ENCODE data around the gene NREP.
"Not testable (repeated sequence)": the region's sequence is repeated elsewhere in the genome, so short reads cannot be mapped to it uniquely, and the experiment has no call there.

NREP gene

DNA sequence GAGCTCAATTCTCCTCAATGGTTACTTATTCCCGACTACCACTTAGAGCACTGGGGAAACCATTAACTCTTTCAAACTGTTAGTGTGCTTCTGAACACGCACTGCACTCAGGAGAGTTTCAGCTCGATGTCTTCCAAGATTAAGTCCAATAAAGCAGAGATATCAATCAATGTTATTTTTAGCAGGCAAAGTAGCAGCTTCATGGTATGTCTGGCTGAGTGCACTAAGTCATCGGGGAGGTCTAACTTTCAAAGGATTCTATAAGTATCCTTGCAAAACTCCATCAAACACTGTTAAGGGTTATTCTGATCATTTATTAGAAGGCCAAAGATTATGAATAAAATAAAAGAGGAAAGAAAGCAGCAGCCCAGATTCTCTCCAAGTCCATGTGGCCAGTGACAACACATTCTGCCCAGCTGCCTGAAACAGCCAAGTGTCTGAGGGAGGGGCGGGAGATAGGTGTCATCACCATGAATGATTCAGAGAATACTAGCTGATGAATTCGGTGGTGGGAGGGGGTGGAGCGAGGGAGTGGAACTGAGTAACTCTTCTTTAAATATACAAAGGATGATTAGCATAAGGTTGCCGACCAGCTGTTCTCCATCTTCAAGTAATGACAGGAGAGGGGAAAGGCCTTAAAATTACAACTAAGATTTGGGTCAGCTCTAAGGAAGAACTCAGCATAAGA lies 21.3 kb downstream of the NREP start:
- no peak for DNase-seq

- DNase-seq: no peak
Measured at GRCh38 chr5:111734597-111734996, 22.4 kb downstream of the NREP start.

DNA sequence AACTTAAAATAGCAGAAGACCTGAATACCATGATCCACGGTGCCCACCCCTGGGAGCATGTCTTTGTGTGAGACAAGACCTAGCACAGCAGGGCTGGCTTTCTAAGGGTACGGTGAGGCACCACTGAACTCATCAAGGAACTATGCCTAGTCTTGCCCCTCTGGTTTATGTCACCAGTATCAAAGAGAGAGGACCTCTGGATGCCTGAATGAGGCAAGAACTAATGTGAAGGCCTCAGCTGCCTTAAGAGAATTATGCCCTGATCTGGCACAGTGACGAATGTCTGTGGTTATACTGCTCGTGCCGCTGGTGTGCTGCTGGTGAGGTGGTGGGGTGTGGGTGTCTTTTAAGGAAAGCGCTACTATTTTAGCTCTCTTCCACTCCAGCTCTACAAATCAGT lies 23.0 kb downstream of the NREP start:
- no peak for DNase-seq

DNA sequence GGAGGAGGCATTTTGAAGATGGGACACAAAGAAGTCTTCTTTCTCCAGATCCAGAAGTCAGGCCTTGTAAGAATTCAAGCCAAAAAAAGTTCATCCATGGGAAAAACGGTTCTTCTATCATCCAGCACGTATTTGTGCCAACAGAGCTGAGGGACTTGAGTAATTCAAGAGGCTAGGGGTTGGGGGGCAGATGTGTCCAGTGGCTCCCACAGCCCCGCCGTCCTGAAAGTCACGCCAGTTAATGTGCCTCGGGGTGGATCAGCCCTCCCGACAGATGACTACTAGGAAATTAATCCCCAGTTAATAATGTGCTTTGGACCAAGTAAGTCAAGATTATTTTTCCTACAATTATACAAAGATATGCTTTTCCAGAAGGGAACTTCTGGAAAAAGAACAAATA lies 23.4 kb downstream of the NREP start:
- DNase-seq: no peak

DNA sequence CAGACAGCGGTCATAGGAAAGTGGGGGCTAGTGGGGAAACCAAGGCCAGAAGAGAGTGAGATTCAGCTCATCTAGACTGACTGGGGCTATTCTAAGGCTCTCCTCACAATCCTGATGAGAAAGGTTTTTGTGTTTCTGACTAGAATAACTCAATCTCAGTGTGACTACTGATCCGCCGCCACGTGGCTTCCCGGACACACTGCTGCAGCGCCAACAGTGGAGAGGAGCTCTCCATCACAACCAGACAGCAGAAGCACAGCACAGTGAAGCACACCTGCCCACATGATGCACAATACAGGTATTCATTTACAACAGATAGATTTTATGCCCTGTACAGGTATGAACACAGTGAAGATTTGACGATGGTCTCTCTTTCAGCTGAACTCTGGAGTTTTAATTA lies 25.4 kb downstream of the NREP start:
- no peak for DNase-seq

DNA sequence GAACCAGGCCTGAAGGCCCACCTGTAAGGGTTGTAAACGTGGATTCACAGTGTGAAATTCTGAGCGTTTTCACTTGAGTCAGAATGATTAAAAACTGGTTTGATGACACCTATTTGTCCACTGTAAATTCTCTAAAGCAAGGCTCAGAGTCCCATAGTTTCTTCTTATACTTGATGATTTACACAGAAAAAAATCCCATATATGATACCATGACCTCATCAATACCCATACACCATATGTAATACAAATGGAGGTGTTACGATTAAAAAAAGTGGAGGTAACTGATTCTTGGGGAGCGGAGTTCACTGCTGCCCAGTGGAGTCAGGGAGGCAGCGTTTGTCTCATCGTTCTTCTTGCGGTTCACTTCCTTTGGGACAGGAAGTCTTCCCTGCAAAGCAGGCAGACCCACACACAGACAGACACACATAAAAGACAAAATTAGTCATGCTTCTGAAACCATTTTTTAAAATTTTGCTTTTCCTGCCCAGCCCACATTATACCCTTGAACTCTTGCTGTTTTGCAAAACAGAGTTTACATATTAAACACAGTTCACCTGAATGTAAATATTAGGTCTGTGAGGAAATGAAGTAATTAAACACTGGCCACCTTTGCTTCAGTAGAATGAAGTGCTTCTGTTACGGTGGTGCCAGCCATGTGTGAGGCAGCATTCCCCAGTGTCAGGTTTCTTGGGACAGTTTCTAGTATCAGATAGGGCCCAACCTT lies 26.2 kb downstream of the NREP start:
- no peak for DNase-seq

GRCh38 chr5:111728941-111729340 lies 28.1 kb downstream of the NREP start:
- no peak for DNase-seq

- DNase-seq: no peak
Measured at GRCh38 chr5:111726986-111727385, 30.0 kb downstream of the NREP start.

GRCh38 chr5:111722140-111722539 lies 34.9 kb downstream of the NREP start:
- DNase-seq: no peak

GRCh38 chr5:111720333-111720890 lies 36.6 kb downstream of the NREP start:
- DNase-seq: no peak

DNA sequence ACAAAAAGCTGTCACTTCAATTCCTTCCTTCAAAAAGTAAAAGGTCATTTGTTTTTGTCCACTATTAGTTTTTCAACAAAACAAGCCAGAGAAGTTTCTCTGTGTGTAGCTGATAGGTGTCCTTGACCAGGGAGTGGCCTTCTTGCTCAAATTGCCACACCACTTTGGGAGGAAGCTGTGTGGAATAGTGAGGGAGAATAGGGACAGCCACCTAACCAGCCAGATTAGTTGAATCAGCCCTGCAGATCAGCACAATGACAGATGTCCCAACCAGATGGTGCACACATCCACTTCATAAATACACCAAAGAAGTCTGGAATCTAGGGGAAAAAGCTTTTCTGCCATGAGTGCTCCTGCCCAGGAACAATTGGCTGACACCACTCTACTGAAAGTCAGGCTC lies 37.2 kb downstream of the NREP start:
- DNase-seq: no peak

DNA sequence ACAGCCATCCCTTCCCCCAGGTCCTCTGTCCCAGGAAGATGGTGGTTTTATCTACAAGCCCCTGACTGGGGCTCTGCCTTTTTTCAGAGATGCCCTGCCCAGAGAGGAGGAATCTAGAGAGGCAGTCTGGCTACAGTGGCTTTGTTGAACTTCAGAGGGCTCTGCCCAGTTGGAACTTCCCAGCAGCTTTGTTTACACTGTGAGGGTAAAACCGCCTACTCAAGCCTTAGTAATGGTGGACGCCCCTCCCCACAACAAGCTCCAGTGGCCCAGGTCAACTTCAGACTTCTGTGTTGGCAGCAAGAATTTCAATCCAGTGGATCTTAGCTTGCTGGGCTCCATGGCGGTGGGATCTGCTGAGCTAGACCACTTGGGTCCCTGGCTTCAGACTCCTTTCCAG lies 40.2 kb downstream of the NREP start:
- not testable (repeated sequence) for DNase-seq

DNA sequence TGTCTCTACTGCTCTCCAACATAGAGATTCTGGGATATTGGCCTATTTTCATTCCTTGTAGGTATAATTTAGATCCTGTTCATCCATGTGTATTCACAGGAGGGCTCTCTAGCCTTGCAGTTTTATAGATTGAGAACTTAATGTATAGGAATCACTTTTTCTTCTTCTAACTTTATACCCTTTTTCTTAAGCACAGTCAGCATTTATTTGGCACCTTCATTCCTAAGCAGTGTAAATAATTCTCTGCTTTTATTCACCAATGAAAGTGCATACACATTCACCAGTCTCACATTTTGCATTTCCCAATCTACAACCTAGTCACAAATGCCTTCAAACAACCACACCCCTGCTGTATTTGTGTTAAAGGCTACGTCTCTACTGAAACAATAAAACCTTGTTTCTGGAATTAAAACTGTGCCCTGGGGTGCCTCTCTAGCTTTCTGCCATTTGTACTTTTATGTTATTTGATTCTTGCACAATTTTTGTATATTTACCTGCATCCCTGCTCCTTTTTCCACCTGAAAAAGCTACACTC lies 49.3 kb downstream of the NREP start:
- no peak for DNase-seq

DNA sequence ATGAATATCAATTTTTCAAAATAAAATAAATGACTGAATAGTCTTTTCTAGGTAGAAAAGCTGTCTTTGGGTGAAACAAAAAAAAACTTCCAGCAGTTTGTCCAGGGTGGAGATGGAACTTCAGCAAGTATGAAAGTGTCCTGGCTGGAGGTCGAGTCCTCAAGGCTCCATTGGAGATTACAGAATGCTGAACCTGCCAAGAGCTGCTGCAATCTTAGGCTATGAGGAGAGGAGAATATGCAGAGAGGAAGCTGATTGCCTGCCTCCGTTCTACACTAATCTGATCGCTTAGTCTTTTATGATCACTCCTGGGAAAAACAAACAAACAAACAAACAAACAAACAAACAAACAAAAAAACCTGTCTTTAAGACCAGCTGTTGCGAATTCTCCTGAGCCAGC lies 50.6 kb downstream of the NREP start:
- no peak for DNase-seq

DNA sequence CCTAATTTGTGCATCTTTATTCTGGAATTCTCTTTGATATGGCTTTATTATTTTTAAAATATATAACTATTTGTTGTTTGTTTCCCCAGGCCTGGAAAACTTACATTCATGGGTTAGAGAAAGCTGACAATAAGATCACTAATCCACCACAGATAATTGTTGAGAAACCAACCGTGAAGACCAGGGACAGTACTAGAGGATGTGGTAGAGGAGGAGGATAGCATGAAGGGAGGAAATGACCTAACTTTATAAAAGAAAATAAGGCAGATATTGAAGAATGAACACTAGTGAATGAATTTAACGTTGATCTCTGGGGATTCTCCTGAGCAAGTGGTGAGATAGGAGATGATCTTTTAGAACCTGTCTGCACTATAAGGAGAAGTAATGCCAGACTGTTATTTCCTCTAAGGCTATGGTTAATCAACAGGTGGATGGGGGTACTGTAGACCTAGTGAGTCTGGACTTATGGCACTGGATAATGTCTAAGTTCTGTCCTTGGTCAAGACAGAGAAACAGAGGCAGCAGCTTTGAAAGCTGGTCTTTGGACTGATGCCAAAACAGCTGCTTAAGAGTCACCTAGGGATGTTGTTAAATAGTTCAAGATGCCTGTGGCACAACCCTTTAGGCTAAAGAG lies 52.4 kb downstream of the NREP start:
- DNase-seq: no peak

DNA sequence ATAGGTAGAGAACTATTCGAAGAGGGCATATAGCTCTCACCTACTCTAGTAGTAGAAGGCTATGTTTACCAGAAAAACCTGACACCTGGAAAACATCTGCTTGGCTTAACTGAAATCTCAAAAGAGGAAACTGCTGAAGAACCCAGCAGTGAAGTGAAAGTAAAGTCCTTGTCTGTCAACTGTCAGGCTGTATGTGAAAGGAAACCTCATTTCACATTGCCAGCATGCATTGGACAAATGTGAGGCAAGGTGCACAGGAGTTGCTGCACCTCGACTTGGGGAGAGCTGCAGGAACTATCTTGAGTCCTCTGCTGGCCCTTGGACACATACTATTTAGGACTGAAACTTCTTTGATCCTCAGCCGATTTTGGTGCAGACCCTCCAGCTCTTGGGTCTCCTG lies 53.3 kb downstream of the NREP start:
- no peak for DNase-seq

DNA sequence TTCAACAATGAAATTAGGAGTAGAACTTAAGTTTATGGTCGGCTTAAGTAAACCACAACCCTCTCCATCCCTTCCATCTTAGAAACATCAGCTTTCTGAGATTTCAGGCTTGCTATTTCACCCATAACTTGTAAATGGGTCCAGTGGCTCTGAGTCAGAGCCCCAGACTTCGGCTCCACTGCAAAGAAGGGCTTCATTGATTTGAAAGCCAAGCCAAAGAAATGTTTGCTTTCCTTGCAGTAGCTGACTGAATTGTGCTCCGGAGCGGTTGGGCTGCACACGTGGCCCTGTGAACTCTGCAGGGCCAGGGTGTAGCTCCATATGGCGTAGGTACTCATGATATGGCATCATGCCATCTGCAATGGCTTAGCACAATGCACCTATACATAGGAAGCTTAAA lies 57.0 kb downstream of the NREP start:
- DNase-seq: no peak

- DNase-seq: no peak
Measured at GRCh38 chr5:111699324-111699723, 57.7 kb downstream of the NREP start.

DNA sequence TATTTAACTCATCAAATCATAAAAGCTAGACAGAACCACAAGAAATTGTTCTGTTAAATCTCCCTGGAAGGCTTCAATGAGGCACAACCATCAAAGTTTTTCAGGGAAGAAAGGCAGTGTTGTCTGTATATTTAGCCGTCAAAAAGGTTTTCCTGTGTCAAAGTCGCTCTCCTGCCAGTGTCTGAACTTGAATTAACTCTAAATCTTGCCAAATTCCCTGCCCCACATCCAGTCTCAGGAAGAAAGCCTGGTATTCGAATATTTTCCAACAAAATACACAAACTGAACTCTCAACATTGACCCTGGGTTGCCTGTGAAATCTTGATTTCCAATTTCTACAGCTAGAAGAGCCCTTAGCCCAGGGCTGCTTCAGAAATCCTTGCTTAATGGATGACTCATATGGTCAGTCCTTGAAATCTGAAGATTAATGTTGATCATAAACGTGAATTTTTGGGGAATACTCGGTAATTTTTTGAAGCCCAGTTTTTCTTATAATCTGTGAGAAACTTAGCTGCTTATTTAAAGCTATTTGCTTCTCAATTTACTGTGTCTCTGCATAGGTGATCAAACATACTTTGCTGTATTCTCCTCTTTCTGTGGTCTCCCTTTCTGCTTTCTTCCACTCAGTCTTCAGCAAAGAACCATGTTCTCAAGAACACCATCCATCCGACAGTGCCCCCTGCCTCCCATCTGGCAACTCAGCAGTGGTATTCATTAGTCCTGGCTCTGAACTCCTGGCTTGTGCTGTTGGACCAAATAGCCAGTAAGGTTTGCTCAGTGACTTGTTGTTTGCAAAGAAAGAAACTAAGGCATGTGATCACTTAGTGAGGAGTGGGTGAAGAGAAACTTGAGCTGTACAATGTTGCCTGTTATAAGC lies 58.9 kb downstream of the NREP start:
- DNase-seq: no peak

- DNase-seq: no peak
Measured at GRCh38 chr5:111697215-111697614, 59.8 kb downstream of the NREP start.

DNA sequence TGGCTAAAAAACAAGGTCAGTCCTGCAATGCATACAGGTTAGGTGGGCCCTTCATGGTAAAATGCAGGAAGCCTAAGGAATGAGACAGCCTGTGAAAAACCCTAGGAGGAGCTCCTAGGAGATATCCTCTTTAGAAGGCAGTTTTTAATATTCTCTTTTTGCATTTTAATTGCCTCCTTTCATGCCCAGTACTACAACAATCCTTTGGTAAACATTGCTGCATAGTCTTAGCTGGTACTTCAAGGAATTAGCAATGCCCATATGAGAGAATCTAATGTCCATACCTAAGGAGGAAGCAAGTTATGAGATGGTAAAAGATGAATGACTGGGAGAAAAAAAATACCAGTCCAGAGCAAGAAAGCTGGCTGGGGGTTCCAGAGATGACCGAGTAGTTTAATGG lies 61.0 kb downstream of the NREP start:
- no peak for DNase-seq

DNA sequence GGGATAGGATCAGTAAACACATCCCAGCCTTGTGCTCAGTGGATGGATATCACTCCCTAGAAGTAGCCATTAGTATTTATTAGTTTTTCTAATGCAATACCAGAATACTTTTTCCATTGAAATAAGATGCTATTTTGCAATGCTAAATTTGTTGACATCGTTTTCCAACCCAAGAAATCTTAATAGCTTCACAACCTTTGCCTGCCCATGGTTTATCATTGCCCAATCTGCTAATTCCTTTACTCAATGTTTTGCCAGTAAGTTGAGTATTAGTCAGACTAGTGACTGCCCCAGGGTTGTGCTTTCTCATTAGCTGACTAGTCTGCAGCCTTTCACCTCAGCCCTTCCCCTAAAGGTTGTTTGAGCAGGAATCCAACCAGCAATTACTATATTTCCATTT lies 62.9 kb downstream of the NREP start:
- DNase-seq: no peak

GRCh38 chr5:111691914-111692313 lies 65.1 kb downstream of the NREP start:
- no peak for DNase-seq

All from activated CD4-positive, CD25-positive, alpha-beta regulatory T cell (primary cell).